Activated CD4-positive, alpha-beta T cell treated with anti-CD3 and anti-CD28 coated beads for 36 hours (primary cell): ENCODE data around the gene AOC3. TPM values are rescaled to one million over a fixed set of nuclear protein-coding genes. Genes with fewer than 3 reads are reported as not detected.

ENCODE experiments used
- ATAC-seq: fragments of 200-7000 bp; cut with Tn5 transposase; one replicate; pipeline ENCODE4 v1.10.0; 2021; ENCODE audit warnings: mild to moderate bottlenecking, moderate library complexity
- CTCF ChIA-PET: fragments of 350-600 bp; sonication (Branson Sonifier 250); formaldehyde crosslinking; loops from one replicate; lab custom pipeline; 2021; ENCODE audit warnings: antibody characterized with exemption; lab: Charles Lee
- POLR2A ChIA-PET: fragments of 350-600 bp; sonication (Branson Sonifier 250); formaldehyde crosslinking; loops from one replicate; lab custom pipeline; 2021; ENCODE audit warnings: antibody characterized with exemption, inconsistent platforms; lab: Charles Lee
- DNase-seq: peaks from one replicate; pipeline ENCODE4 v3.0.0-alpha.2; 2020
- H3K27ac Mint-ChIP-seq: one replicate; pipeline ENCODE4 v1.8.0; 2021; ENCODE audit warnings: mixed read lengths
- H3K27me3 Mint-ChIP-seq: one replicate; pipeline ENCODE4 v1.8.0; 2021; ENCODE audit warnings: mixed read lengths
- H3K36me3 Mint-ChIP-seq: one replicate; pipeline ENCODE4 v1.8.0; 2021; ENCODE audit warnings: low read depth, mixed read lengths
- H3K4me1 Mint-ChIP-seq: one replicate; pipeline ENCODE4 v1.8.0; 2021; ENCODE audit warnings: mixed read lengths
- H3K4me3 Mint-ChIP-seq: one replicate; pipeline ENCODE4 v1.8.0; 2021; ENCODE audit warnings: mild to moderate bottlenecking, moderate library complexity, mixed read lengths
- H3K9me3 Mint-ChIP-seq: one replicate; pipeline ENCODE4 v1.8.0; 2021; ENCODE audit warnings: low read depth, mixed read lengths
- intact Hi-C, 2 experiments: fragments of 100-400 bp; cut with DNase I in 1 of 2; cut with micrococcal nuclease in 1 of 2; formaldehyde crosslinking; loops; one replicate each; pipeline versions ENCODE4 v1.14.2 to v1.15.1; 2022 to 2024; cut with DNase I, micrococcal nuclease
- total RNA-seq, 2 experiments: library from RNA; stranded (reverse); gene quantifications; one replicate each; pipeline ENCODE4 v1.2.3, GENCODE V29; 2021

Gene AOC3
- total RNA-seq, 2 experiments from 2014 or later = 1.2 to 2.0 TPM

- Mint-ChIP-seq H3K27me3 (no peaks in the 10 kb centered on the region), H3K36me3 (peaks cover 46% of the 10 kb centered on the region), H3K9me3 (no peaks in the 10 kb centered on the region), H3K27ac (peak overlapping the region; percentile 63), H3K4me1 (peaks cover 28% of the 10 kb centered on the region), H3K4me3 (no peak overlapping the region)
- POLR2A ChIA-PET = interaction anchor here (1.2 kb wide), 1 partner anchor 12 kb away, joined by 3 read pairs; no protein-coding TSS in a partner anchor
- CTCF ChIA-PET = interaction anchor here (0.8 to 2.9 kb wide), 12 partner anchors 11 to 358 kb away, joined by 3 to 13 read pairs (median 4); partner anchors contain the start of genes COA3 and PSME3
- no peak for ATAC-seq
- no peak for DNase-seq
- intact Hi-C loops = loop anchor here (5.0 kb wide), 6 partner anchors 49 to 661 kb away; partner anchors contain the start of genes DHX8 (in 1 of the 2), PSMC3IP (in 1 of the 2), TMEM106A (in 1 of the 2) and VPS25 (in 1 of the 2)
Observed at GRCh38 chr17:42821176-42821575, 29.8 kb upstream of the AOC3 start.

- peaks cover 4% of the 10 kb centered on the region for H3K36me3 Mint-ChIP-seq
- no peak overlapping the region for H3K4me3 Mint-ChIP-seq
- H3K4me1 Mint-ChIP-seq = peaks cover 22% of the 10 kb centered on the region
- CTCF ChIA-PET = no interaction called here
- POLR2A ChIA-PET = no interaction called here
- ATAC-seq = no peak
- H3K9me3 Mint-ChIP-seq = no peaks in the 10 kb centered on the region
- DNase-seq = no peak
- no peaks in the 10 kb centered on the region for H3K27me3 Mint-ChIP-seq
- intact Hi-C loops = no loop called here
- H3K27ac Mint-ChIP-seq = no peak overlapping the region
Observed at GRCh38 chr17:42827472-42827871, 23.5 kb upstream of the AOC3 start.

GRCh38 chr17:42830971-42831370 lies 20.0 kb upstream of the AOC3 start:
- H3K27me3 Mint-ChIP-seq = no peaks in the 10 kb centered on the region
- POLR2A ChIA-PET = interaction anchor here (0.6 kb wide), 1 partner anchor 12 kb away, joined by 3 read pairs; no protein-coding TSS in a partner anchor
- intact Hi-C loops = loop anchor here in 1 of 2 experiments (5.0 kb wide), 2 partner anchors 151 to 166 kb away; partner anchors contain the start of genes PTGES3L, RPL27 and RUNDC1

GRCh38 chr17:42832213-42832933 lies 18.6 kb upstream of the AOC3 start:
- DNase-seq = no peak
- peaks cover 18% of the 10 kb centered on the region for H3K4me1 Mint-ChIP-seq
- ChIA-PET CTCF (interaction anchor here (0.6 to 3.0 kb wide), 7 partner anchors 9 to 538 kb away, joined by 3 to 13 read pairs (median 5); partner anchors contain the start of genes AOC2, BECN1 and RPL27), POLR2A (interaction anchor here (0.6 to 3.0 kb wide), 2 partner anchors 8 to 129 kb away, joined by 3 to 15 read pairs; partner anchors contain the start of gene BECN1)
- peak overlapping the region; percentile 96 for H3K4me3 Mint-ChIP-seq
- no peaks in the 10 kb centered on the region for H3K27me3 Mint-ChIP-seq
- H3K27ac Mint-ChIP-seq = peak overlapping the region; percentile 98
- ATAC-seq = peak; percentile 62
- intact Hi-C loops = loop anchor here (2.0 to 5.0 kb wide), 3 partner anchors 150 to 338 kb away; partner anchors contain the start of genes NBR1 (in 1 of the 2), PTGES3L (in 1 of the 2), RPL27 (in 1 of the 2) and RUNDC1 (in 1 of the 2)
- no peaks in the 10 kb centered on the region for H3K9me3 Mint-ChIP-seq
- peaks cover 28% of the 10 kb centered on the region for H3K36me3 Mint-ChIP-seq

More at GRCh38 chr17:42830971-42831370, 20.0 kb upstream of the AOC3 start:
- Mint-ChIP-seq H3K4me3 (no peak overlapping the region), H3K9me3 (no peaks in the 10 kb centered on the region), H3K36me3 (peaks cover 17% of the 10 kb centered on the region), H3K27ac (no peak overlapping the region), H3K4me1 (peaks cover 18% of the 10 kb centered on the region)
- CTCF ChIA-PET = interaction anchor here (0.6 to 3.0 kb wide), 5 partner anchors 10 to 98 kb away, joined by 3 to 13 read pairs (median 3); partner anchors contain the start of gene AOC2
- DNase-seq (no peak), ATAC-seq (no peak)

- ATAC-seq (peak; percentile 90), DNase-seq (peak; percentile 94)
- ChIA-PET CTCF (interaction anchor here (0.6 to 4.4 kb wide), 10 partner anchors 9 to 537 kb away, joined by 3 to 25 read pairs (median 4); partner anchors contain the start of genes AOC2, BECN1 and RPL27), POLR2A (interaction anchor here (0.6 to 3.0 kb wide), 4 partner anchors 9 to 535 kb away, joined by 3 to 15 read pairs (median 6); partner anchors contain the start of gene BECN1)
- H3K4me1 Mint-ChIP-seq = peaks cover 18% of the 10 kb centered on the region
- peak within 1 kb of the TSS; percentile 96 for H3K4me3 Mint-ChIP-seq
- intact Hi-C loops = loop anchor here (1.0 to 5.0 kb wide), 11 partner anchors 9 to 338 kb away; partner anchors contain the start of genes RPL27 (in 2 of the 2), BECN1 (in 1 of the 2), BRCA1 (in 1 of the 2) and CNTD1 (in 1 of the 2)
- peaks cover 36% of the 10 kb centered on the region for H3K36me3 Mint-ChIP-seq
- peak within 1 kb of the TSS; percentile 98 for H3K27ac Mint-ChIP-seq
- no peaks in the 10 kb centered on the region for H3K9me3 Mint-ChIP-seq
- H3K27me3 Mint-ChIP-seq = no peaks in the 10 kb centered on the region
Observed at GRCh38 chr17:42832934-42833766, 17.8 kb upstream of the AOC3 start, which contains the start of gene PSME3. TSS of gene PSME3 (plus strand) at chr17:42833397. CDS start at chr17:42833632, 235 bp downstream.

GRCh38 chr17:42833767-42834422 lies 17.1 kb upstream of the AOC3 start:
- Mint-ChIP-seq H3K4me3 (peak overlapping the region; percentile 96), H3K27me3 (no peaks in the 10 kb centered on the region), H3K4me1 (peaks cover 18% of the 10 kb centered on the region), H3K36me3 (peaks cover 42% of the 10 kb centered on the region), H3K27ac (peak overlapping the region; percentile 98), H3K9me3 (no peaks in the 10 kb centered on the region)
- no peak for DNase-seq
- CTCF ChIA-PET = interaction anchor here (0.6 to 4.4 kb wide), 10 partner anchors 10 to 405 kb away, joined by 3 to 25 read pairs (median 4); partner anchors contain the start of genes BECN1 and RPL27
- intact Hi-C loops = loop anchor here (1.0 to 5.0 kb wide), 11 partner anchors 10 to 337 kb away; partner anchors contain the start of genes RPL27 (in 2 of the 2), BECN1 (in 1 of the 2), BRCA1 (in 1 of the 2) and CNTD1 (in 1 of the 2)
- POLR2A ChIA-PET = interaction anchor here (0.6 to 3.0 kb wide), 3 partner anchors 10 to 534 kb away, joined by 5 to 15 read pairs (median 7); partner anchors contain the start of gene BECN1
- no peak for ATAC-seq

GRCh38 chr17:42835732-42836131 lies 15.3 kb upstream of the AOC3 start:
- H3K27ac Mint-ChIP-seq = no peak overlapping the region
- H3K36me3 Mint-ChIP-seq = peaks cover 51% of the 10 kb centered on the region
- ATAC-seq = no peak
- no peaks in the 10 kb centered on the region for H3K9me3 Mint-ChIP-seq
- no peak overlapping the region for H3K4me3 Mint-ChIP-seq
- ChIA-PET POLR2A (interaction anchor here (1.6 to 3.0 kb wide), 2 partner anchors 11 to 12 kb away, joined by 13 to 15 read pairs; partner anchors contain the start of gene BECN1), CTCF (interaction anchor here (0.8 to 4.4 kb wide), 5 partner anchors 12 to 257 kb away, joined by 3 to 25 read pairs (median 5); partner anchors contain the start of gene BECN1)
- intact Hi-C loops = no loop called here
- no peak for DNase-seq
- peaks cover 18% of the 10 kb centered on the region for H3K4me1 Mint-ChIP-seq
- H3K27me3 Mint-ChIP-seq = no peaks in the 10 kb centered on the region

GRCh38 chr17:42841975-42842685 lies 8.9 kb upstream of the AOC3 start:
- H3K27me3 Mint-ChIP-seq = no peaks in the 10 kb centered on the region
- CTCF ChIA-PET = interaction anchor here (0.7 to 2.4 kb wide), 7 partner anchors 10 to 96 kb away, joined by 3 to 10 read pairs (median 5); partner anchors contain the start of genes BECN1 and PSME3
- POLR2A ChIA-PET = interaction anchor here (0.5 kb wide), 1 partner anchor 11 kb away, joined by 3 read pairs; no protein-coding TSS in a partner anchor
- no peak for DNase-seq
- peaks cover 18% of the 10 kb centered on the region for H3K4me1 Mint-ChIP-seq
- ATAC-seq = no peak
- H3K9me3 Mint-ChIP-seq = no peaks in the 10 kb centered on the region
- H3K27ac Mint-ChIP-seq = no peak overlapping the region
- H3K36me3 Mint-ChIP-seq = peaks cover 61% of the 10 kb centered on the region
- no peak overlapping the region for H3K4me3 Mint-ChIP-seq
- intact Hi-C loops = no loop called here

GRCh38 chr17:42843358-42843934 lies 7.6 kb upstream of the AOC3 start:
- Mint-ChIP-seq H3K27me3 (no peaks in the 10 kb centered on the region), H3K36me3 (peaks cover 49% of the 10 kb centered on the region), H3K4me1 (peaks cover 19% of the 10 kb centered on the region), H3K27ac (no peak overlapping the region), H3K9me3 (no peaks in the 10 kb centered on the region), H3K4me3 (no peak overlapping the region)
- no peak for ATAC-seq
- ChIA-PET CTCF (interaction anchor here (0.6 to 2.4 kb wide), 12 partner anchors 12 to 155 kb away, joined by 3 to 10 read pairs (median 4); partner anchors contain the start of genes BECN1, PSME3 and RPL27), POLR2A (no interaction called here)
- intact Hi-C loops = loop anchor here in 1 of 2 experiments (1.0 kb wide), 2 partner anchors 86 to 94 kb away; no protein-coding TSS in a partner anchor
- peak; percentile 37 for DNase-seq
